BLaER1 (cell line): ENCODE data around the gene ABCA3.
"Not testable (repeated sequence)": the region's sequence is repeated elsewhere in the genome, so short reads cannot be mapped to it uniquely, and the experiment has no call there.

ENCODE experiments used
- H3K27ac ChIP-seq: shearing (Covaris generic); formaldehyde crosslinking; 2 replicates; pipeline ENCODE4 v1.8.1; 2022
- H3K27me3 ChIP-seq: shearing (Covaris generic); formaldehyde crosslinking; 2 replicates; pipeline ENCODE4 v1.8.1; 2022
- H3K36me3 ChIP-seq: shearing (Covaris generic); formaldehyde crosslinking; 2 replicates; pipeline ENCODE4 v1.8.1; 2022
- H3K4me1 ChIP-seq: shearing (Covaris generic); formaldehyde crosslinking; 2 replicates; pipeline ENCODE4 v1.8.1; 2022
- H3K4me2 ChIP-seq: shearing (Covaris generic); formaldehyde crosslinking; 2 replicates; pipeline ENCODE4 v1.8.1; 2022
- H3K4me3 ChIP-seq: shearing (Covaris generic); formaldehyde crosslinking; 2 replicates; pipeline ENCODE4 v1.8.1; 2022
- H3K9ac ChIP-seq: shearing (Covaris generic); formaldehyde crosslinking; 2 replicates; pipeline ENCODE4 v1.8.1; 2022
- H3K9me3 ChIP-seq: shearing (Covaris generic); formaldehyde crosslinking; 2 replicates; pipeline ENCODE4 v1.8.1; 2022
- H4K20me1 ChIP-seq: shearing (Covaris generic); formaldehyde crosslinking; 2 replicates; pipeline ENCODE4 v1.8.1; 2022
- Cebpa-rat ChIP-seq: shearing (Covaris generic); IDR thresholded peaks from 2 replicates; pipeline ENCODE4 v1.8.1; 2022

Gene ABCA3

GRCh38 chr16:2340564-2341455 is at the start of gene ABCA3:
ABCA3 (minus strand) TSS chr16:2340728; CDS start chr16:2326466, 14,262 bp downstream.
- no peak for TF ChIP-seq Cebpa-rat
- H3K9ac ChIP-seq, result peak within 1 kb of the TSS; percentile 71

GRCh38 chr16:2388875-2389433 is 48.4 kb upstream of the ABCA3 start:
- no peak overlapping the region for H3K4me3 ChIP-seq
- H3K36me3 ChIP-seq, result 0 out of 2 replicates have a peak, but pooled peaks cover 4% of the 10 kb centered on the region
- no peak overlapping the region for H3K27ac ChIP-seq
- no peaks in the 10 kb centered on the region for H3K4me1 ChIP-seq
- H3K27me3 ChIP-seq, result no peaks in the 10 kb centered on the region
- no peaks in the 10 kb centered on the region for H4K20me1 ChIP-seq
- H3K9ac ChIP-seq, result no peak overlapping the region
- TF ChIP-seq Cebpa-rat, result no peak
- H3K9me3 ChIP-seq, result peaks cover 21% of the 10 kb centered on the region
- no peak overlapping the region for H3K4me2 ChIP-seq

More at GRCh38 chr16:2340564-2341455, at the start of gene ABCA3:
- Histone ChIP-seq H3K4me3 (peak within 1 kb of the TSS; percentile 82), H3K9me3 (no peaks in the 10 kb centered on the region), H3K4me1 (peaks cover 14% of the 10 kb centered on the region), H3K27me3 (peaks cover 35% of the 10 kb centered on the region), H3K4me2 (peak within 1 kb of the TSS; percentile 89), H3K36me3 (no peaks in the 10 kb centered on the region), H3K27ac (peak within 1 kb of the TSS; percentile 48; the same call in 1 of the 2 replicates), H4K20me1 (peaks cover 6% of the 10 kb centered on the region; the same call in 1 of the 2 replicates)

- TF ChIP-seq Cebpa-rat, result no peak
- Histone ChIP-seq H3K9ac (no peak overlapping the region), H3K27ac (no peak overlapping the region), H3K27me3 (no peaks in the 10 kb centered on the region), H3K4me2 (no peak overlapping the region), H3K9me3 (peaks cover 21% of the 10 kb centered on the region), H3K36me3 (0 out of 2 replicates have a peak, but pooled peaks cover 4% of the 10 kb centered on the region), H4K20me1 (no peaks in the 10 kb centered on the region), H3K4me1 (no peaks in the 10 kb centered on the region), H3K4me3 (no peak overlapping the region)
Observed at GRCh38 chr16:2388139-2388874, 47.8 kb upstream of the ABCA3 start.

GRCh38 chr16:2386990-2387389 is 46.5 kb upstream of the ABCA3 start:
- H3K4me1 ChIP-seq, result no peaks in the 10 kb centered on the region
- no peaks in the 10 kb centered on the region for H4K20me1 ChIP-seq
- H3K27me3 ChIP-seq, result no peaks in the 10 kb centered on the region
- peaks cover 21% of the 10 kb centered on the region for H3K9me3 ChIP-seq
- H3K36me3 ChIP-seq, result 0 out of 2 replicates have a peak, but pooled peaks cover 4% of the 10 kb centered on the region
- no peak overlapping the region for H3K27ac ChIP-seq
- no peak overlapping the region for H3K9ac ChIP-seq
- H3K4me3 ChIP-seq, result no peak overlapping the region
- no peak for TF ChIP-seq Cebpa-rat
- no peak overlapping the region for H3K4me2 ChIP-seq

GRCh38 chr16:2385982-2386381 is 45.5 kb upstream of the ABCA3 start:
- not testable (repeated sequence) for H3K9ac ChIP-seq, H3K36me3 ChIP-seq, H3K4me3 ChIP-seq, H3K4me2 ChIP-seq, H4K20me1 ChIP-seq, H3K27ac ChIP-seq, H3K4me1 ChIP-seq, H3K27me3 ChIP-seq
- peaks cover 21% of the 10 kb centered on the region for H3K9me3 ChIP-seq

GRCh38 chr16:2385190-2385836 is 44.8 kb upstream of the ABCA3 start:
- no peaks in the 10 kb centered on the region for H4K20me1 ChIP-seq
- TF ChIP-seq Cebpa-rat, result no peak
- H3K9me3 ChIP-seq, result peaks cover 21% of the 10 kb centered on the region
- H3K4me1 ChIP-seq, result no peaks in the 10 kb centered on the region
- 0 out of 2 replicates have a peak, but pooled peaks cover 4% of the 10 kb centered on the region for H3K36me3 ChIP-seq
- H3K9ac ChIP-seq, result no peak overlapping the region
- H3K27ac ChIP-seq, result no peak overlapping the region
- H3K4me3 ChIP-seq, result no peak overlapping the region
- no peak overlapping the region for H3K4me2 ChIP-seq
- H3K27me3 ChIP-seq, result no peaks in the 10 kb centered on the region

GRCh38 chr16:2384426-2384825 is 43.9 kb upstream of the ABCA3 start:
- H3K4me1 ChIP-seq, result no peaks in the 10 kb centered on the region
- H3K4me2 ChIP-seq, result no peak overlapping the region
- H3K27ac ChIP-seq, result no peak overlapping the region
- no peak overlapping the region for H3K9ac ChIP-seq
- H3K27me3 ChIP-seq, result no peaks in the 10 kb centered on the region
- H4K20me1 ChIP-seq, result no peaks in the 10 kb centered on the region
- no peak overlapping the region for H3K4me3 ChIP-seq
- no peak for TF ChIP-seq Cebpa-rat
- 0 out of 2 replicates have a peak, but pooled peaks cover 4% of the 10 kb centered on the region for H3K36me3 ChIP-seq
- H3K9me3 ChIP-seq, result peaks cover 19% of the 10 kb centered on the region

GRCh38 chr16:2383501-2383900 is 43.0 kb upstream of the ABCA3 start:
- H3K27ac ChIP-seq, result no peak overlapping the region
- TF ChIP-seq Cebpa-rat, result no peak
- no peaks in the 10 kb centered on the region for H3K36me3 ChIP-seq
- no peak overlapping the region for H3K4me3 ChIP-seq
- H3K27me3 ChIP-seq, result no peaks in the 10 kb centered on the region
- H3K9me3 ChIP-seq, result peaks cover 10% of the 10 kb centered on the region
- H3K4me2 ChIP-seq, result no peak overlapping the region
- H3K9ac ChIP-seq, result no peak overlapping the region
- H3K4me1 ChIP-seq, result no peaks in the 10 kb centered on the region
- H4K20me1 ChIP-seq, result no peaks in the 10 kb centered on the region

- H3K4me3 ChIP-seq, result no peak overlapping the region
- H3K27me3 ChIP-seq, result no peaks in the 10 kb centered on the region
- H4K20me1 ChIP-seq, result no peaks in the 10 kb centered on the region
- H3K4me2 ChIP-seq, result no peak overlapping the region
- H3K27ac ChIP-seq, result no peak overlapping the region
- no peaks in the 10 kb centered on the region for H3K36me3 ChIP-seq
- H3K4me1 ChIP-seq, result no peaks in the 10 kb centered on the region
- H3K9me3 ChIP-seq, result no peaks in the 10 kb centered on the region
- no peak for TF ChIP-seq Cebpa-rat
- H3K9ac ChIP-seq, result no peak overlapping the region
Observed at GRCh38 chr16:2374644-2375043, 34.1 kb upstream of the ABCA3 start.
